ENCODE results near the gene SUGCT.
"Not testable (repeated sequence)": the region's sequence is repeated elsewhere in the genome, so short reads cannot be mapped to it uniquely, and the experiment has no call there.

The SUGCT gene

GRCh38 chr7:40248681-40249080, 113.9 kb downstream of the SUGCT start:
- no peak for DNase-seq

GRCh38 chr7:40253444-40253843, 118.6 kb downstream of the SUGCT start:
- DNase-seq, result not testable (repeated sequence)

GRCh38 chr7:40263752-40264390, 129.1 kb downstream of the SUGCT start:
- DNase-seq, result no peak

- no peak for DNase-seq
Observed at GRCh38 chr7:40267583-40267982, 132.8 kb downstream of the SUGCT start.

- peak in 1 of 51 donors; percentile 3 for DNase-seq
Observed at GRCh38 chr7:40268810-40269209, 134.0 kb downstream of the SUGCT start.

- DNase-seq, result no peak
Observed at GRCh38 chr7:40276061-40276460, 141.3 kb downstream of the SUGCT start.

GRCh38 chr7:40279991-40280390, 145.2 kb downstream of the SUGCT start:
- DNase-seq, result no peak

GRCh38 chr7:40282858-40283257, 148.1 kb downstream of the SUGCT start:
- no peak for DNase-seq

GRCh38 chr7:40283391-40283790, 148.6 kb downstream of the SUGCT start:
- DNase-seq, result no peak

GRCh38 chr7:40288827-40289226, 154.0 kb downstream of the SUGCT start:
- no peak for DNase-seq

- no peak for DNase-seq
Observed at GRCh38 chr7:40297741-40298311, 163.0 kb downstream of the SUGCT start.

GRCh38 chr7:40298421-40298820, 163.6 kb downstream of the SUGCT start:
- no peak for DNase-seq

- DNase-seq, result no peak
Observed at GRCh38 chr7:40299097-40299496, 164.3 kb downstream of the SUGCT start.

GRCh38 chr7:40300146-40300670, 165.4 kb downstream of the SUGCT start:
- DNase-seq, result no peak

GRCh38 chr7:40301486-40302068, 166.8 kb downstream of the SUGCT start:
- no peak for DNase-seq

- no peak for DNase-seq
Observed at GRCh38 chr7:40303996-40304395, 169.2 kb downstream of the SUGCT start.

GRCh38 chr7:40305229-40305628, 170.4 kb downstream of the SUGCT start:
- no peak for DNase-seq

GRCh38 chr7:40306025-40306424, 171.2 kb downstream of the SUGCT start:
- no peak for DNase-seq

- no peak for DNase-seq
Observed at GRCh38 chr7:40306596-40306995, 171.8 kb downstream of the SUGCT start.

- DNase-seq, result no peak
Observed at GRCh38 chr7:40310258-40310657, 175.5 kb downstream of the SUGCT start.

- no peak for DNase-seq
Observed at GRCh38 chr7:40311307-40311706, 176.5 kb downstream of the SUGCT start.

GRCh38 chr7:40315277-40315676, 180.5 kb downstream of the SUGCT start:
- no peak for DNase-seq

- DNase-seq, result no peak
Observed at GRCh38 chr7:40316176-40316575, 181.4 kb downstream of the SUGCT start.

All from hypothalamus (tissue), 51 donors.